ENCODE results near the gene RPL5.

Gene RPL5

DNA sequence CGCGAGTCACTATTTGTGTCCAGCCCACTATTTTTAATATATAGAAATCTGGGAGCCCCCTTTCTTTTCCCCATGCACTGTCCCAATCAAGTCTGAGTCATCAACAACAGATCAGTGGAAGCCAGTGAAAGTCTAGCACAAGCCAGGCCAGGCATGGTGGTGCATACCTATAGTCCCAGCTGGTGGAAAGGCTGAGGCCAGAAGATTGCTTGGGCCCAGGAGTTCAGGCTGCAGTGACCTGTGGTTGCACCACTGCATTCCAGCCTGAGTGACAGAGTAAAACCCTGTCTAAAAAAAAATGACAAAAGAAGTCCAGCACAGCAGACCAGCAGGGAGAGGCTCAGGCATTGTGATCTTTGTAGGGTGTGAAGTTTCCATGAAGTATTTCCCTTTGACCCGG, 9.0 kb upstream of the RPL5 start:
- TF ChIP-seq, protein P1, sequence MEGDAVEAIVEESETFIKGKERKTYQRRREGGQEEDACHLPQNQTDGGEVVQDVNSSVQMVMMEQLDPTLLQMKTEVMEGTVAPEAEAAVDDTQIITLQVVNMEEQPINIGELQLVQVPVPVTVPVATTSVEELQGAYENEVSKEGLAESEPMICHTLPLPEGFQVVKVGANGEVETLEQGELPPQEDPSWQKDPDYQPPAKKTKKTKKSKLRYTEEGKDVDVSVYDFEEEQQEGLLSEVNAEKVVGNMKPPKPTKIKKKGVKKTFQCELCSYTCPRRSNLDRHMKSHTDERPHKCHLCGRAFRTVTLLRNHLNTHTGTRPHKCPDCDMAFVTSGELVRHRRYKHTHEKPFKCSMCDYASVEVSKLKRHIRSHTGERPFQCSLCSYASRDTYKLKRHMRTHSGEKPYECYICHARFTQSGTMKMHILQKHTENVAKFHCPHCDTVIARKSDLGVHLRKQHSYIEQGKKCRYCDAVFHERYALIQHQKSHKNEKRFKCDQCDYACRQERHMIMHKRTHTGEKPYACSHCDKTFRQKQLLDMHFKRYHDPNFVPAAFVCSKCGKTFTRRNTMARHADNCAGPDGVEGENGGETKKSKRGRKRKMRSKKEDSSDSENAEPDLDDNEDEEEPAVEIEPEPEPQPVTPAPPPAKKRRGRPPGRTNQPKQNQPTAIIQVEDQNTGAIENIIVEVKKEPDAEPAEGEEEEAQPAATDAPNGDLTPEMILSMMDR (IDR thresholded peaks at IDR 0.05): no peak

DNA sequence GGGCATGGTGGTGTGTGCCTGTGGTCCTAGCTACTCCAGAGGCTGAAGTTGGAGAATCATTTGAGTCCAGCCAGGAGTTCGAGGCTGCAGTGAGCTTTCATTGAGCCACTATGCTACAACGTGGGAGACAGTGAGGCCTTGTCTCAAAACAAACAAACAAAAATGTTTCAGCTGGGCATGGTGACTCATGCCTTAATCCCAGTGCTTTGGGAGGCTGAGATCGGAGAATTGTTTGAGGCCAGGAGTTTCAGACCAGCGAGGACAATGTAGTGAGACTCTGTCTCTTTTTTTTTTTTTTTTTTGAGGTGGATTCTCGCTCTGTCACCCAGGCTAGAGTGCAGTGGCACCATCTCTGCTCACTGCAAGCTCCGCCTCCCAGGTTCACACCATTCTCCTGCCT, 5.0 kb upstream of the RPL5 start:
- TF ChIP-seq, protein P1 (IDR thresholded peaks at IDR 0.05): no peak

DNA sequence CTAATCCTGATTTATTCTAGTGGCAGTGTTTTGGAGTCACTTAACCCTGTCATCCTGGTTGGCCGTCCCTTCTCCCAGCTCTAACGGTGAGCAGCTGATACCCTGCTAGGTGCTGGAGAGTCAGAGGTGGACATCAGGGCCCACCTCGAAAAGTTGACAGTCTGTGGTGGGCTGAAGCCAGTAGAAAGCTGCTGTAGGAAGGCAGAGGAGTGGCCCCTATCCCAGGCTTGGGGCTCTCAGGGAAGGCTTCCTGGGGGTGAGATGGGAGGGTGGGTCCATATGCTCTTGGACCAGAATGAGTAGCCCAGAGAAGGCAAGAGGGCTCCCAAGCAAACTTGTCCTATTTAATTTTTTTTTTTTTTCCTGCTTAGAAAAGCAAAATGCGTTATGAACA, 475 bp upstream of the RPL5 start:
- TF ChIP-seq, protein P1 (IDR thresholded peaks at IDR 0.05): no peak

DNA sequence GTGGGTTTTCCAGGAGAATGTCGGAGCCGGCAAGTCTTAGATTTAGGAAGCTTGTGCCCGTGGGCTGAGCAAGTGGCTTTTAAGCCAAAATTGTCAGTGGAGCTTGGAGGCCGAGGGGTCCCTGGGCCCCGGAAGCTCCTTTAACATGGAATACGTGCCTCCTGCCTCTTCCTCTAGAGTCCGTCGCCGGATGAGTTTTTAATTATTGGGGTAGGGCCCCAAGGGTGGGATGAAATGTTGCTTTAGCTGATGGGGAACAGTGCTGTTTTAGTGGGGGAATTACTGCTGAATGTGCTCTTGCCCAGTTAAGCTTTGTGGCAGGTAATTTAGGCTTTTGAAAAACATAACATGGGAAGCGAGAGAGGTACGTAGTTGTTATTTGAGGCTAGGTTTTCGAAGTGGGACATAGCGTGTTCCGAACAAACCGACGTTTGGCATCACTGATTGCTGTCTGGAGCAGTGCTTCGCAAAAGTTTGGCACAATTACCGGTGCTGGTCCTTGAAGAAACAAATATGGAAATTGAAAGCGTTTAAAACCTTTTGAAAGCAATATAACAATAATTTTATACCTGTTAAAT, 786 bp downstream of the RPL5 start:
- TF ChIP-seq, protein P1 (IDR thresholded peaks at IDR 0.05): no peak

DNA sequence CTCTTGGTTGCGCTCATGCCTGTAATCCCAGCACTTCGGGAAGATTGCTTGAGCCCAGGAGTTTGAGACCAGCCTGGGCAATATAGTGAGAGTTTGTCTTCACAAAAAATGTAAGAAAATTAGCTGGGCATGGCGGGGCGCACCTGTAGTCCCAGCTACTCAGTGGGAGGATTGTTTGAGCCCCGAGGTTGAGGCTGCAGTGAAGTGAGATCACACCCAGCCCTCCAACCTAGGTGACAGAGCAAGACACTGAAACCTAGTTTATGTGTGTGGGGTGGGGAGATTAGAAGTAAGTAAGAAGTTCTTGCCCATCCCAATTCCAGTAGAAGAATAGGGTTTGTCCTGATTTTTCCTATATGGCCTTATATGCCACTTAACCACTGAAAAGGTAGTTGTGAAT, 2.0 kb downstream of the RPL5 start:
- TF ChIP-seq, protein P1 (IDR thresholded peaks at IDR 0.05): no peak

DNA sequence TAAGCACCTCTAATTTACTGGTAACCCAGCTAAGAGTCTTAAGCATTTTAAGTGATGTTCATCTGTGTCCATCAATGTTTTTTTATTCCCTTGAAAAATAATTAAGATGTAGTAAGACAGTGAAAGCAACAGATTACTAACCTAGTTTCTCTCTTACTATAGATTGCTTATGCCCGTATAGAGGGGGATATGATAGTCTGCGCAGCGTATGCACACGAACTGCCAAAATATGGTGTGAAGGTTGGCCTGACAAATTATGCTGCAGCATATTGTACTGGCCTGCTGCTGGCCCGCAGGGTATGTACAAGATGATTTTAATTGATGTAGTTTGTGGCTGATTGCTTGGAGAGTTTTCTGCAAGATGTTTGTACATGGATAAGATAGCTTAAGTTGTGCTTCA, 2.8 kb downstream of the RPL5 start:
- TF ChIP-seq, protein P1 (IDR thresholded peaks at IDR 0.05): no peak

DNA sequence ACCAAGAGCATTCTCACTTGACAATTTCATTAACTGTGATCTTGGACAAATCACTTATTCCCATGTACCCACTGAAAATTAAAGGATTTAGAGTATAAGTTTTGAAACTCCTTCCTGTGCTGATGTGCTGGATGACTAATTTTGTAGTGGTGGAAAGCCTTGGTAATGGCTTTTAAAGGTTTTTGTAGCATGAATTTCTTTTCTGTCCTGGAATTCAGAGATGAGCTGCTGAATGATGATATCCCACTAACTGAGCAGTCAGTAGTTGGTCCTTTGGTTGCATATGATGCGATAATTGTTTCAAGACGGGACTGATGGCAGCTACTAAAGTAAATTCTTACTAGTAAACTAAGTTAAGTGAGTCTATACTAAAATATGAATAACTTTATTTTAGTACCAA, 5.2 kb downstream of the RPL5 start:
- TF ChIP-seq, protein P1 (IDR thresholded peaks at IDR 0.05): no peak

DNA sequence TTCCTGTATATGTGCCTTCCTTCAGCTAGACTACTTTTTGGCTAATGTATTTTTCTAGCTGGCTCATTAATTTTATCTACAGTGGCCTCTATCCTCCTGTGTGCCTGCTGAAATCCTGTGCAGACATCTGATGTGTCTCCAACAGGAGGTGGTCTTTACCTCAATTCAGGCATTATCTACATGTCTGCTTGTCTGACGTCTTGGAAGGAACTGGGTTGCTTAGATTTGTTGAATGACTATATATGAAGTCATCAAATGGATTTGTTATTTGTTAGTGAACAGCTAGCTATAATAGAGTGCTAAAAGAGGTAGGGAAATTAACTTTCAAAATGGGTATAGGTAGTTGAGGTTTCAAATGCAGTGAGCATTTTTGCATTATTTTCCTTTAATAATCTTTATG, 6.7 kb downstream of the RPL5 start:
- TF ChIP-seq, protein P1 (IDR thresholded peaks at IDR 0.05): no peak
